ENCODE results near the gene PRG2. TPM values are rescaled to one million over a fixed set of nuclear protein-coding genes. Genes with fewer than 3 reads are reported as not detected.

The PRG2 gene
- total and polyA plus RNA-seq, 2 of the 13 experiments (the other 11 are each of a cell fraction or from before 2014, with no cell fraction given), result not detected

DNA sequence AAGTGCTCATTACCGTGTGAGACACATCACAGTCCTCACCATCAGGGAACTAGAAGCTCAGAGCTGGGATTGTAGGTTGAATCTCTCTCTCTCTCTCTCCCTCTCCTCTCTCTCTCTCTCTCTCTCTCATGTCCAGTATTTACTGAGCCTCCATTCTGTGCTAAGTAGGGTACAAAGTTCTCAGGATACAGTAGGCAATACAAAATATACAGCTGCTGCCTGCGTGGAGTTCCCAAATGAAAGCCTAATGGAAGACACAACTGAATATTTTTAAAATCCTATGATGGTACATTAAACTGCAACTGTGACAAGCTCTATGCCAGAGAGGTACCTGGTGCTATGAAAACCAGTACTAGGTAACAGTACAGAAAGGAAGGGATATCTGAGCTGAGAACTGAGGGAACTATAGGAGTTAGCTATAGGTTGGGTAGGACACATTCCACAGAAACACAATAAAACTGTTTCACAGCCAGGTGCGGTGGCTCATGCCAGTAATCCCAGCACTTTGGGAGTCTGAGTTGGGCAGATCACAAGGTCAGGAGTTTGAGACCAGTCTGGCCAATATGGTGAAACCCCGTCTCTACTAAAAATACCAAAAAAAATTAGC, 9.6 kb upstream of the PRG2 start (continued):
- TF ChIP-seq THAP11 (CRISPR knock-in tag; IDR thresholded peaks at IDR 0.05) (peak; percentile 30; the same call in 1 of the 2 replicates), MIER3 (CRISPR knock-in tag; IDR thresholded peaks at IDR 0.05; ENCODE audit: borderline replicate concordance) (0 out of 2 replicates have a peak, but pooled peaks have one; percentile 30), ZNF562 (CRISPR knock-in tag; IDR thresholded peaks at IDR 0.05; ENCODE audit: borderline replicate concordance) (no peak), HNRNPUL1 (IDR thresholded peaks at IDR 0.05; ENCODE audit: low read depth, low read length) (no peak), ZC3H13 (CRISPR knock-in tag; IDR thresholded peaks at IDR 0.05) (no peak), ZNF510 (CRISPR knock-in tag; IDR thresholded peaks at IDR 0.05; ENCODE audit: low read depth) (no peak), KDM4B (CRISPR knock-in tag; IDR thresholded peaks at IDR 0.05) (no peak), DR1 (CRISPR knock-in tag; IDR thresholded peaks at IDR 0.05) (no peak), ZNF558 (CRISPR knock-in tag; IDR thresholded peaks at IDR 0.05; ENCODE audit: borderline replicate concordance) (no peak), SIX1 (CRISPR knock-in tag; IDR thresholded peaks at IDR 0.05; ENCODE audit: borderline replicate concordance) (no peak), ZC3H4 (CRISPR knock-in tag; IDR thresholded peaks at IDR 0.05; ENCODE audit: borderline replicate concordance) (no peak), SAP130 (CRISPR knock-in tag; IDR thresholded peaks at IDR 0.05; ENCODE audit: low read depth) (peak; percentile 67)
- TF ChIP-seq, protein P1, sequence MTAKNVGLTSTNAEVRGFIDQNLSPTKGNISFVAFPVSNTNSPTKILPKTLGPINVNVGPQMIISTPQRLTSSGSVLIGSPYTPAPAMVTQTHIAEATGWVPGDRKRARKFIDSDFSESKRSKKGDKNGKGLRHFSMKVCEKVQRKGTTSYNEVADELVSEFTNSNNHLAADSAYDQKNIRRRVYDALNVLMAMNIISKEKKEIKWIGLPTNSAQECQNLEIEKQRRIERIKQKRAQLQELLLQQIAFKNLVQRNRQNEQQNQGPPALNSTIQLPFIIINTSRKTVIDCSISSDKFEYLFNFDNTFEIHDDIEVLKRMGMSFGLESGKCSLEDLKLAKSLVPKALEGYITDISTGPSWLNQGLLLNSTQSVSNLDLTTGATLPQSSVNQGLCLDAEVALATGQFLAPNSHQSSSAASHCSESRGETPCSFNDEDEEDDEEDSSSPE (CRISPR knock-in tag; IDR thresholded peaks at IDR 0.05), result 0 out of 2 replicates have a peak, but pooled peaks have one; percentile 11
- TF ChIP-seq, protein P2, sequence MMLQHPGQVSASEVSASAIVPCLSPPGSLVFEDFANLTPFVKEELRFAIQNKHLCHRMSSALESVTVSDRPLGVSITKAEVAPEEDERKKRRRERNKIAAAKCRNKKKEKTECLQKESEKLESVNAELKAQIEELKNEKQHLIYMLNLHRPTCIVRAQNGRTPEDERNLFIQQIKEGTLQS (CRISPR knock-in tag; IDR thresholded peaks at IDR 0.05), result no peak
- TF ChIP-seq, protein P3, sequence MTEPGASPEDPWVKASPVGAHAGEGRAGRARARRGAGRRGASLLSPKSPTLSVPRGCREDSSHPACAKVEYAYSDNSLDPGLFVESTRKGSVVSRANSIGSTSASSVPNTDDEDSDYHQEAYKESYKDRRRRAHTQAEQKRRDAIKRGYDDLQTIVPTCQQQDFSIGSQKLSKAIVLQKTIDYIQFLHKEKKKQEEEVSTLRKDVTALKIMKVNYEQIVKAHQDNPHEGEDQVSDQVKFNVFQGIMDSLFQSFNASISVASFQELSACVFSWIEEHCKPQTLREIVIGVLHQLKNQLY (CRISPR knock-in tag; IDR thresholded peaks at IDR 0.05), result peak; percentile 43; the same call in 1 of the 2 replicates
- TF ChIP-seq, protein P4, sequence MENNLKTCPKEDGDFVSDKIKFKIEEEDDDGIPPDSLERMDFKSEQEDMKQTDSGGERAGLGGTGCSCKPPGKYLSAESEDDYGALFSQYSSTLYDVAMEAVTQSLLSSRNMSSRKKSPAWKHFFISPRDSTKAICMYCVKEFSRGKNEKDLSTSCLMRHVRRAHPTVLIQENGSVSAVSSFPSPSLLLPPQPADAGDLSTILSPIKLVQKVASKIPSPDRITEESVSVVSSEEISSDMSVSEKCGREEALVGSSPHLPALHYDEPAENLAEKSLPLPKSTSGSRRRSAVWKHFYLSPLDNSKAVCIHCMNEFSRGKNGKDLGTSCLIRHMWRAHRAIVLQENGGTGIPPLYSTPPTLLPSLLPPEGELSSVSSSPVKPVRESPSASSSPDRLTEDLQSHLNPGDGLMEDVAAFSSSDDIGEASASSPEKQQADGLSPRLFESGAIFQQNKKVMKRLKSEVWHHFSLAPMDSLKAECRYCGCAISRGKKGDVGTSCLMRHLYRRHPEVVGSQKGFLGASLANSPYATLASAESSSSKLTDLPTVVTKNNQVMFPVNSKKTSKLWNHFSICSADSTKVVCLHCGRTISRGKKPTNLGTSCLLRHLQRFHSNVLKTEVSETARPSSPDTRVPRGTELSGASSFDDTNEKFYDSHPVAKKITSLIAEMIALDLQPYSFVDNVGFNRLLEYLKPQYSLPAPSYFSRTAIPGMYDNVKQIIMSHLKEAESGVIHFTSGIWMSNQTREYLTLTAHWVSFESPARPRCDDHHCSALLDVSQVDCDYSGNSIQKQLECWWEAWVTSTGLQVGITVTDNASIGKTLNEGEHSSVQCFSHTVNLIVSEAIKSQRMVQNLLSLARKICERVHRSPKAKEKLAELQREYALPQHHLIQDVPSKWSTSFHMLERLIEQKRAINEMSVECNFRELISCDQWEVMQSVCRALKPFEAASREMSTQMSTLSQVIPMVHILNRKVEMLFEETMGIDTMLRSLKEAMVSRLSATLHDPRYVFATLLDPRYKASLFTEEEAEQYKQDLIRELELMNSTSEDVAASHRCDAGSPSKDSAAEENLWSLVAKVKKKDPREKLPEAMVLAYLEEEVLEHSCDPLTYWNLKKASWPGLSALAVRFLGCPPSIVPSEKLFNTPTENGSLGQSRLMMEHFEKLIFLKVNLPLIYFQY (CRISPR knock-in tag; IDR thresholded peaks at IDR 0.05; ENCODE audit: borderline replicate concordance), result no peak
- TF ChIP-seq, protein P5, sequence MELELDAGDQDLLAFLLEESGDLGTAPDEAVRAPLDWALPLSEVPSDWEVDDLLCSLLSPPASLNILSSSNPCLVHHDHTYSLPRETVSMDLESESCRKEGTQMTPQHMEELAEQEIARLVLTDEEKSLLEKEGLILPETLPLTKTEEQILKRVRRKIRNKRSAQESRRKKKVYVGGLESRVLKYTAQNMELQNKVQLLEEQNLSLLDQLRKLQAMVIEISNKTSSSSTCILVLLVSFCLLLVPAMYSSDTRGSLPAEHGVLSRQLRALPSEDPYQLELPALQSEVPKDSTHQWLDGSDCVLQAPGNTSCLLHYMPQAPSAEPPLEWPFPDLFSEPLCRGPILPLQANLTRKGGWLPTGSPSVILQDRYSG (CRISPR knock-in tag; IDR thresholded peaks at IDR 0.05), result no peak
